ENCODE measurements around the gene PPP1CC. TPM values are rescaled to one million over a fixed set of nuclear protein-coding genes. Genes with fewer than 3 reads are reported as not detected.

The PPP1CC gene
- total RNA-seq, 1 experiment from 2014 or later = 213 TPM

DNA sequence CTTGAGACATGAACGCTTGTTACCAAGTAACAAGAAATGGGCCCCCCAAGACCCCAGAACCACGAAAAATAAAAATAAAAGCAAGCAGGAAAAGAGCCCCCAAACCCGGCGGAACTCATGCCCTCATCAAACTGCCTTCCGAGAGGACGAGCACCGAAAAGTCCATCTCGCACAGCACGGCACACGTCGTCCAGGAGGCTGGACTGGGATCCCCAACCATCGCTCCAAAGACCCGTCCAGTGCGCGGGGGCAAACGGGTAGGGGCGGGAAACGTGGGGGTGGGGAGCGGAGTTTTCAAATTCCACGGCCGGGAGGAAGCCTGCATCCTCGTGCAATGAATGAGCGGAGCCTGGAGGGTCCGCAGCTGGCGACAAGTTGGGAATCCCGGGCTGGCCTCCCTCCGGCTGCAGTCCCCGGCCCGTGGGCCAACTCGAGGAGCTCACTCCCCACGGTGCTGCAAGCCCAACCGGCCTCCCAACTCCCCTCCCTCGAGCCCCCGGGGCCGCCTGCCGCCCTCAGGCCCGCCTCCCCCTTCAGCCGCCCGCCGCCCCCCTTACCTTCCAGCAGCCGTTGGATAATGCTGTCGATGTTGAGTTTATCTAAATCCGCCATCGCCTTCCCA lies 484 bp downstream of the PPP1CC start:
- no peak for DNase-seq
- no TSS peak for BruUV-seq (replicated peaks)
- Mint-ChIP-seq H3K36me3 (ENCODE audit: insufficient read depth, unreplicated experiment) (peaks cover 56% of the 10 kb centered on the region), H3K4me1 (ENCODE audit: low read depth, unreplicated experiment) (peaks cover 56% of the 10 kb centered on the region), H3K27me3 (ENCODE audit: unreplicated experiment) (no peaks in the 10 kb centered on the region), H3K27ac (ENCODE audit: unreplicated experiment) (peak overlapping the region; percentile 89), H3K4me3 (ENCODE audit: low read depth, unreplicated experiment) (peak overlapping the region; percentile 96), H3K9me3 (ENCODE audit: low read depth, unreplicated experiment) (no peaks in the 10 kb centered on the region)
- TF ChIP-seq, protein P1, sequence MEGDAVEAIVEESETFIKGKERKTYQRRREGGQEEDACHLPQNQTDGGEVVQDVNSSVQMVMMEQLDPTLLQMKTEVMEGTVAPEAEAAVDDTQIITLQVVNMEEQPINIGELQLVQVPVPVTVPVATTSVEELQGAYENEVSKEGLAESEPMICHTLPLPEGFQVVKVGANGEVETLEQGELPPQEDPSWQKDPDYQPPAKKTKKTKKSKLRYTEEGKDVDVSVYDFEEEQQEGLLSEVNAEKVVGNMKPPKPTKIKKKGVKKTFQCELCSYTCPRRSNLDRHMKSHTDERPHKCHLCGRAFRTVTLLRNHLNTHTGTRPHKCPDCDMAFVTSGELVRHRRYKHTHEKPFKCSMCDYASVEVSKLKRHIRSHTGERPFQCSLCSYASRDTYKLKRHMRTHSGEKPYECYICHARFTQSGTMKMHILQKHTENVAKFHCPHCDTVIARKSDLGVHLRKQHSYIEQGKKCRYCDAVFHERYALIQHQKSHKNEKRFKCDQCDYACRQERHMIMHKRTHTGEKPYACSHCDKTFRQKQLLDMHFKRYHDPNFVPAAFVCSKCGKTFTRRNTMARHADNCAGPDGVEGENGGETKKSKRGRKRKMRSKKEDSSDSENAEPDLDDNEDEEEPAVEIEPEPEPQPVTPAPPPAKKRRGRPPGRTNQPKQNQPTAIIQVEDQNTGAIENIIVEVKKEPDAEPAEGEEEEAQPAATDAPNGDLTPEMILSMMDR (IDR thresholded peaks at IDR 0.05; ENCODE audit: unreplicated experiment) = no peak
- CTCF ChIA-PET = no interaction called here
- intact Hi-C loops (cut with micrococcal nuclease; ENCODE audit: unreplicated experiment) = no loop called here

GRCh38 chr12:110741341-110742095 lies 1.2 kb downstream of the PPP1CC start:
- H3K4me1 Mint-ChIP-seq (ENCODE audit: low read depth, unreplicated experiment) = peaks cover 56% of the 10 kb centered on the region
- CTCF ChIA-PET = interaction anchor here (0.5 kb wide), 1 partner anchor 40 kb away, joined by 5 read pairs; no protein-coding TSS in a partner anchor
- TF ChIP-seq, protein P1 (IDR thresholded peaks at IDR 0.05; ENCODE audit: unreplicated experiment) = no peak
- BruUV-seq (replicated peaks) = TSS peak; percentile 57
- H3K27me3 Mint-ChIP-seq (ENCODE audit: unreplicated experiment) = no peaks in the 10 kb centered on the region
- intact Hi-C loops (cut with micrococcal nuclease; ENCODE audit: unreplicated experiment) = loop anchor here (2.0 kb wide), 2 partner anchors 15 to 85 kb away; no protein-coding TSS in a partner anchor
- H3K27ac Mint-ChIP-seq (ENCODE audit: unreplicated experiment) = peak overlapping the region; percentile 89
- H3K4me3 Mint-ChIP-seq (ENCODE audit: low read depth, unreplicated experiment) = peak overlapping the region; percentile 96
- peaks cover 56% of the 10 kb centered on the region for H3K36me3 Mint-ChIP-seq (ENCODE audit: insufficient read depth, unreplicated experiment)
- no peak for DNase-seq
- H3K9me3 Mint-ChIP-seq (ENCODE audit: low read depth, unreplicated experiment) = no peaks in the 10 kb centered on the region

GRCh38 chr12:110739894-110740293 lies 2.8 kb downstream of the PPP1CC start:
- CTCF ChIA-PET = interaction anchor here (0.8 to 1.2 kb wide), 2 partner anchors 9 to 16 kb away, joined by 3 to 4 read pairs; no protein-coding TSS in a partner anchor
- H3K36me3 Mint-ChIP-seq (ENCODE audit: insufficient read depth, unreplicated experiment) = peaks cover 67% of the 10 kb centered on the region
- H3K9me3 Mint-ChIP-seq (ENCODE audit: low read depth, unreplicated experiment) = no peaks in the 10 kb centered on the region
- peaks cover 48% of the 10 kb centered on the region for H3K4me1 Mint-ChIP-seq (ENCODE audit: low read depth, unreplicated experiment)
- H3K27me3 Mint-ChIP-seq (ENCODE audit: unreplicated experiment) = no peaks in the 10 kb centered on the region
- intact Hi-C loops (cut with micrococcal nuclease; ENCODE audit: unreplicated experiment) = loop anchor here (2.0 kb wide), 2 partner anchors 13 to 87 kb away; no protein-coding TSS in a partner anchor
- peak overlapping the region; percentile 96 for H3K4me3 Mint-ChIP-seq (ENCODE audit: low read depth, unreplicated experiment)
- H3K27ac Mint-ChIP-seq (ENCODE audit: unreplicated experiment) = no peak overlapping the region
- no TSS peak for BruUV-seq (replicated peaks)
- TF ChIP-seq, protein P1 (IDR thresholded peaks at IDR 0.05; ENCODE audit: unreplicated experiment) = no peak
- DNase-seq = no peak

DNA sequence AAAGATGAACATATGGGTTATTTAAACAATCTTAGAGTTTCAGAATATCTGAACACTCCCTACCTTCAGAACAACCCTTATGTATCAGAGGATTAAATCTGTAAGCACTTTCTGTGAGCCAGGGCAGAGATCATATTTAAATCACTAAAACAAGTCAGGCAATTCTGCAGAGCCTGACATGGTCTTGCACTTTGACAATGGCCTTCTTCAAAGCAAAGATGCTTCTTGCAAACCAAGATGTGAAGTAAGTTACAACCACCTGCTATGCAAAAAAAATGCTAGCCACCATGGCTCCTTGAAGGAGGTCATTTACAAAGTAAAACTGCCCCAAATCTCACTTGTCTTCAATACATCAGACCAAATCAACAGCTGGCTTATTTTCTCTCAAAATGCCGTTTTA lies 3.2 kb downstream of the PPP1CC start:
- CTCF ChIA-PET = interaction anchor here (0.8 to 1.2 kb wide), 2 partner anchors 9 to 16 kb away, joined by 3 to 4 read pairs; no protein-coding TSS in a partner anchor
- BruUV-seq (replicated peaks) = no TSS peak
- TF ChIP-seq, protein P1 (IDR thresholded peaks at IDR 0.05; ENCODE audit: unreplicated experiment) = no peak
- no peaks in the 10 kb centered on the region for H3K27me3 Mint-ChIP-seq (ENCODE audit: unreplicated experiment)
- no peak for DNase-seq
- peaks cover 45% of the 10 kb centered on the region for H3K4me1 Mint-ChIP-seq (ENCODE audit: low read depth, unreplicated experiment)
- no peak overlapping the region for H3K27ac Mint-ChIP-seq (ENCODE audit: unreplicated experiment)
- peaks cover 67% of the 10 kb centered on the region for H3K36me3 Mint-ChIP-seq (ENCODE audit: insufficient read depth, unreplicated experiment)
- no peaks in the 10 kb centered on the region for H3K9me3 Mint-ChIP-seq (ENCODE audit: low read depth, unreplicated experiment)
- peak overlapping the region; percentile 96 for H3K4me3 Mint-ChIP-seq (ENCODE audit: low read depth, unreplicated experiment)
- intact Hi-C loops (cut with micrococcal nuclease; ENCODE audit: unreplicated experiment) = no loop called here

Data from Calu3 (cell line).